Transverse colon (tissue), 4 donors: ENCODE data around the gene UBE2C. TPM values are rescaled to one million over a fixed set of nuclear protein-coding genes. Genes with fewer than 3 reads are reported as not detected.

Source experiments
- DNase-seq: peaks from one replicate; pipeline ENCODE4 v3.0.0-alpha.2; 2019
- H3K27ac ChIP-seq, 4 donors: fragments of 200-600 bp; sonication (generic); 2 replicates each; pipeline ENCODE4 v1.5.1; 2016 to 2018; ENCODE audit warnings: inconsistent platforms in 4 of 4
- H3K27me3 ChIP-seq: fragments of 200-600 bp; sonication (generic); 2 replicates; pipeline ENCODE4 v1.5.1; 2017; ENCODE audit warnings: inconsistent platforms
- H3K36me3 ChIP-seq, 4 donors: fragments of 200-600 bp; sonication (generic); 2 replicates each; pipeline ENCODE4 v1.5.1; 2017 to 2019; ENCODE audit warnings: inconsistent platforms in 4 of 4
- H3K4me1 ChIP-seq, 4 donors: fragments of 200-600 bp; sonication (generic); 2 replicates each; pipeline ENCODE4 v1.5.1; 2017 to 2020; ENCODE audit warnings: inconsistent platforms in 4 of 4
- H3K4me3 ChIP-seq, 4 donors: fragments of 200-600 bp; sonication (generic); 1 replicate in 1 of 4; 2 replicates in 3 of 4; pipeline versions ENCODE4 v1.5.1 to v1.6.1; 2017 to 2019; ENCODE audit warnings: inconsistent platforms in 4 of 4
- H3K9me3 ChIP-seq, 2 donors: fragments of 200-600 bp; sonication (generic); 2 replicates each; pipeline ENCODE4 v1.5.1; 2017 to 2019; ENCODE audit warnings: inconsistent platforms in 2 of 2
- CTCF ChIP-seq, 5 experiments: fragments of 200-600 bp in 3 of 5; fragments of 450-650 bp in 2 of 5; sonication (generic) in 3 of 5; IDR thresholded peaks; 1 replicate in 2 of 5; 2 replicates in 3 of 5; pipeline ENCODE4 v1.5.1; 2016 to 2017; ENCODE audit warnings: antibody characterized with exemption in 5 of 5, inconsistent platforms in 3 of 5, mild to moderate bottlenecking in 2 of 5, moderate library complexity in 1 of 5
- EP300 ChIP-seq: sonication (generic); formaldehyde crosslinking; IDR thresholded peaks from one replicate; pipeline ENCODE4 v1.6.1; 2017; ENCODE audit warnings: antibody characterized with exemption, low read depth
- POLR2A ChIP-seq: fragments of 450-650 bp; IDR thresholded peaks from one replicate; pipeline ENCODE4 v1.6.1; 2016; ENCODE audit warnings: antibody characterized with exemption, mild to moderate bottlenecking, moderate library complexity
- POLR2AphosphoS5 ChIP-seq, 3 donors: sonication (generic); formaldehyde crosslinking; IDR thresholded peaks; one replicate each; pipeline ENCODE4 v1.6.1; 2016; ENCODE audit warnings: antibody characterized with exemption in 3 of 3
- WGBS, 2 donors: methylation state at CpG; one replicate each; pipeline ENCODE4 v1.1.5; 2018; ENCODE audit warnings: low coverage in 1 of 2; 5-methylcytosine and 5-hydroxymethylcytosine counted together
- in situ Hi-C, 4 donors: fragments of 200-750 bp; cut with MboI; loops; one replicate each; pipeline versions ENCODE4 v1.15.0 to v1.15.1; 2017; ENCODE audit warnings: low sequenced_read_pairs in 3 of 4, low pct_ligation_motif_present in 1 of 4, low pct_unique_long_range_greater_than_20kb in 1 of 4
- intact Hi-C: fragments of 100-400 bp; cut with DNase I; formaldehyde crosslinking; loops from one replicate; pipeline ENCODE4 v1.15.1; 2023; ENCODE audit warnings: low total_unique reads
- total RNA-seq, 4 donors: library from RNA; depleted of rRNA; stranded (reverse); fragments of >200 nt; gene quantifications; one replicate each; pipeline ENCODE4 v1.1.0, GENCODE V29; 2016

UBE2C gene
- total RNA-seq, 4 donors from 2014 or later = 2.7 to 27.1 (median 6.9) TPM

DNA sequence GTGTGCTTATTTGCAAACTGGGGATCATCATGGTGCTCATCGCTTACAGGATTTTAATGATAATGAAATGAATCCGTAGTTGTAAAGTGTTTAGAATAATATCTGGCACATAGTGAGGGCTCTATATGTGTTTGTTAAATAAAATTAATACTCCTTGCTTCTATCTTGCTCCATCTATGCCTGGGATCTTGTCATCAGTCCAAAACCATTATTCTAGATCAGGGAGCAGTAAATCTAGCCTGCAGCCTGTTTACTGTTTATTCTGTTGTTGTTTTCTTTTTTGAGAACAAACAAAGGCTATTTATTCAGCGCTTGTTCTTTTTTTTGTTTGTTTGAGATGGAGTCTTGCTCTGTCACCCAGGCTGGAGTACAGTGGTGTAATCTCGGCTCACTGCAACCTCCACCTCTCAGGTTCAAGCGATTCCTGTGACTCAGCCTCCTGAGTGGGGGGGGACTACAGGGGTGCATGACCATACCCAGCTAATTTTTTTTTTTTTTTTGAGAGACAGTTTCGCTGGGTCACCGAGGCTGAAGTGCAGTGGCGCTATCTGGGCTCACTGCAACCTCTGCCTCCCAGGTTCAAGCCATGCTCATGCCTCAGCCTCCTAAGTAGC lies 36.6 kb downstream of the UBE2C start:
- intact Hi-C loops (no loop called here), in situ Hi-C loops (no loop called here)
- WGBS, 2 donors = 92 to 93% methylated on average over 3 to 8 of the region's 8 CpGs
- Histone ChIP-seq H3K27me3 (no peaks in the 10 kb centered on the region), H3K9me3 (no peaks in the 10 kb centered on the region), H3K4me3 (no peak overlapping the region), H3K36me3 (peaks cover 0 to 20% (median 3%) of the 10 kb centered on the region in 4 donors), H3K27ac (no peak overlapping the region), H3K4me1 (peaks cover 0 to 1% (median 0%) of the 10 kb centered on the region in 4 donors)
- TF ChIP-seq POLR2A (no peak), POLR2AphosphoS5 (IDR thresholded peaks at IDR 0.05) (no peak), EP300 (no peak), CTCF (IDR thresholded peaks at IDR 0.05) (no peak)
- no peak for DNase-seq

GRCh38 chr20:45850238-45850637 lies 37.8 kb downstream of the UBE2C start:
- in situ Hi-C loops (no loop called here), intact Hi-C loops (no loop called here)
- TF ChIP-seq CTCF (IDR thresholded peaks at IDR 0.05) = no peak
- no peak for TF ChIP-seq EP300
- no peak for TF ChIP-seq POLR2A
- TF ChIP-seq POLR2AphosphoS5 (IDR thresholded peaks at IDR 0.05) = no peak
- DNase-seq = no peak
- Histone ChIP-seq H3K27ac (no peak overlapping the region), H3K9me3 (no peaks in the 10 kb centered on the region), H3K36me3 (peaks cover 0 to 20% (median 3%) of the 10 kb centered on the region in 4 donors), H3K27me3 (no peaks in the 10 kb centered on the region), H3K4me3 (no peak overlapping the region), H3K4me1 (peaks cover 0 to 13% (median 1%) of the 10 kb centered on the region in 4 donors)
- WGBS, 2 donors = 80 to 90% methylated on average over 1 to 2 of the region's 2 CpGs

DNA sequence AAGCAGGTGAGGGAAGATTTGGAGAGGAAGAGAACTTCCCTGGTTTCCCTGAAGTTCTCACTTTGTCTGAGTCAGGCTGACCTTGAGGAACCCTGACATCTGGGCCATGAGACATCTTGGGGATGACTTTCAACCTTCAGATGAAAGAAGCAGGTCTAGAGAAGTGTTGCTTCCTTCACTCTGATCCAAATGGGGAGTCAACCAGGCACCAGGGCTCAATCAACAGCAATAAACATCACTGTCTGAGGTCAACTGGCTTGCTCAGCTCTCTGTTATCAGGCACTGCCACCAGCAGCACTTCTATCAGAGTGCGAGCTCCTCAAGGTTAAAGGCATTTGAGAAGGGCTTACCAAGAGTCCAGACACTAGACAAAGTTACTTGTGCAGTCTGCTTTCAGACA lies 38.5 kb downstream of the UBE2C start:
- 94% methylated on average over 1 of the region's 1 CpG; no CpG with 5 or more reads in 1 of the 2 donors for WGBS, 2 donors
- DNase-seq = no peak
- H3K4me1 ChIP-seq = peaks cover 1 to 20% (median 7%) of the 10 kb centered on the region in 4 donors
- H3K4me3 ChIP-seq = no peak overlapping the region
- in situ Hi-C loops (no loop called here), intact Hi-C loops (no loop called here)
- H3K27me3 ChIP-seq = no peaks in the 10 kb centered on the region
- TF ChIP-seq POLR2A (no peak), POLR2AphosphoS5 (IDR thresholded peaks at IDR 0.05) (no peak), CTCF (IDR thresholded peaks at IDR 0.05) (no peak), EP300 (no peak)
- H3K36me3 ChIP-seq = peaks cover 0 to 13% (median 3%) of the 10 kb centered on the region in 4 donors
- no peaks in the 10 kb centered on the region for H3K9me3 ChIP-seq
- no peak overlapping the region for H3K27ac ChIP-seq

- H3K4me1 ChIP-seq = peaks cover 7 to 25% (median 13%) of the 10 kb centered on the region in 4 donors
- no peak overlapping the region for H3K27ac ChIP-seq
- H3K27me3 ChIP-seq = no peaks in the 10 kb centered on the region
- TF ChIP-seq CTCF (IDR thresholded peaks at IDR 0.05) (no peak), POLR2A (no peak)
- DNase-seq = no peak
- peaks cover 0 to 7% (median 3%) of the 10 kb centered on the region in 4 donors for H3K36me3 ChIP-seq
- H3K4me3 ChIP-seq = no peak overlapping the region
- intact Hi-C loops = no loop called here
- H3K9me3 ChIP-seq = no peaks in the 10 kb centered on the region
- in situ Hi-C loops = no loop called here
Observed at GRCh38 chr20:45851501-45851900, 39.1 kb downstream of the UBE2C start.
